TTC549 (cell line): ENCODE results near the gene EBF4.
"Not testable (repeated sequence)": the region's sequence is repeated elsewhere in the genome, so short reads cannot be mapped to it uniquely, and the experiment has no call there.

Experiments
- FAIRE-seq: peaks from 2 replicates; lab custom pipeline; 2012; peaks lifted over from hg19 to GRCh38; lab: Jason Lieb, UNC

Gene EBF4

GRCh38 chr20:2673453-2673852 lies 19.1 kb upstream of the EBF4 start:
- FAIRE-seq = no peak

DNA sequence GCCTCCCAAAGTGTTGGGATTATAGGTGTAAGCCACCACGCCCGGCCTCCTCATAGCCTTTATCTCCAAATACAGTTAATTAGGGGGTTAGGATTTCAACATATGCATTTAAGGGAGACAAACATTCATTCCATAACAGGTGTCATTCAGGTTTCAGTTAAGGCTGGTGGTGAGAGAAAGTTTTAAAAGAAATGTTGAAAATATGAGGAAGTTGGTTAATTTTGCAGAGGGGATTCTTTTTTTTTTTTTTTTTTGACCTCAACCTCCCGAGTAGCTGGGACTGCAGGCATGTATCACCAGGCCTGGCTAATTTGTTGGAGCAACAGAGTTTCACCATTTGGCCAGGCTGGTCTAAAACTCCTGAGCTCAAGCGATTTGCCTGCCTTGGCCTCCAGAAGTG lies 12.5 kb upstream of the EBF4 start:
- no peak for FAIRE-seq

- FAIRE-seq = not testable (repeated sequence)
These were observed 10.5 kb upstream of the EBF4 start for GRCh38 chr20:2682040-2682439.

DNA sequence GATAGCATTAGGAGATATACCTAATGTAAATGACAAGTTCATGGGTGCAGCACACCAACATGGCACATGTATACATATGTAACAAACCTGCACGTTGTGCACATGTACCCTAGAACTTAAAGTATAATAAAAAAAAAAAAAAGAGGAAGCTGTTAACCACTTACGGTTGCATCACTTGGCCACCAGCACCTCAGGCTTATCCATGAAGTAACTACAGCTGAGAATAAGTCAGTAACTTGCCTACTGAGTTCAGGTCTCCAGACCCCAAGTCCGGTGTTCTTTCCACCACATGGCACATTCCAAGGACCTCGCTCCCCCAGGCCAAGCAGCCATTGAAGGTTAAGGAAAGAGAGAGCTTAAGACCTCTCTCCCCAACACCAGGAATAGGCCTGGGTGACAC lies 7.8 kb upstream of the EBF4 start:
- not testable (repeated sequence) for FAIRE-seq

DNA sequence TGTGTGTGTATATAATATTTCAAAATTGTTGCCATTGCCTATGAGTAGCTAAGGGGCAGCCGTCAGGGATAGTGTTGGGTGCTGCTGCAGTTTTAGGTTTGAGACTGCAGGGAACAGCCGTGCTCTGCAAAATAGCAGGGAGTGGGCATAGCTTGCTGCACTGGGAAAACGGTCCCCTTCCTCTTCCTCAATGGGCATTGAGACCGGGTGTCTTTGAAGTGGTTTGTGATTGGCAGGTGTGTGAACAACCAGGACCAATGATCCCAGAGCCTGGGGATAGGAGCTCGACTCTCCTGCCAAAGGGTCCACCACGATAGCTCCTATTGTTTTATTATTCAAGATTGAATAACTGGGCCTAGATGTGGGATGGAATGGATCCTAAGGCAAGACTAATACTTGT lies 5.1 kb upstream of the EBF4 start:
- FAIRE-seq = no peak

GRCh38 chr20:2688041-2688591 lies 4.5 kb upstream of the EBF4 start:
- FAIRE-seq = no peak

DNA sequence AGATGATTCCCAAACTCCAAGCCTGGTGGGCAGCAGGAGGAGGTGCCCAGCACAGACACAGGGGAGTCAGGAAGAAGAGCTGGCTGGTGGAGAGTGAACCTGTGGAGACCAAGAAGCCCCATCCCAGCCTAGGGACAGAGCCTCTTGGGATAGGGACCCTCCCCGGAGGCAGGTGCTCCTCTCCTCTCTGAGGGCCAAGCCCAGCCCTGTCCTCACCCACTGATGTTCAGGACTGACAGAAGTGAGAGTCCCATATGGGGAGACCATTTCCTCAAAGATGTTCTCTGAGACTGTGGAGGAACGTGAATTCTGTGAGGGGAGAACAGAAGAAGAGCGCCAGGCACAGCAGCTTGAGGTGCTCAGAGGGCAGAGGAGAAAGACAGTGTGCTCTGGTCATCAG lies 2.4 kb upstream of the EBF4 start:
- FAIRE-seq = no peak

DNA sequence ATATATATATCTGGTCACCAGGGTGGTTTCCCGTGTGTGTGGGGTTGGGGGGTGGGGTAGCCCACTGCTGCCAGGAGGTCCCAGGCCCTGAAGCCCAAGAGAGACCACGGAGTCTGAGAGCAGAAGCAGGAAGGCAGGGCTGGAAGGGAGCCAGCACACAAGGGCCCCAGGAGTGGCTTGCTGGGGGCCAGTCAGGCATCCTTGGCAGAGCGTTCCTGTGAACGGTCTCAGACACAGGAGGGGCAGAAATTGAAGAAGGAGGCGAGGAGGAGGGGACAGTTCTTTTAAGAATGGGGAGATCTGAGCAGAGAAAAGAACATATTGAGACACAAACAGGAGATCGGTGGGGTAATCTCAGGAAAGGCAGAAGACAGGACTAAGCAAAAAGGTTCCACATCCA lies 1.9 kb upstream of the EBF4 start:
- no peak for FAIRE-seq

- FAIRE-seq = no peak
These were observed 1.5 kb upstream of the EBF4 start for GRCh38 chr20:2691127-2691526.

DNA sequence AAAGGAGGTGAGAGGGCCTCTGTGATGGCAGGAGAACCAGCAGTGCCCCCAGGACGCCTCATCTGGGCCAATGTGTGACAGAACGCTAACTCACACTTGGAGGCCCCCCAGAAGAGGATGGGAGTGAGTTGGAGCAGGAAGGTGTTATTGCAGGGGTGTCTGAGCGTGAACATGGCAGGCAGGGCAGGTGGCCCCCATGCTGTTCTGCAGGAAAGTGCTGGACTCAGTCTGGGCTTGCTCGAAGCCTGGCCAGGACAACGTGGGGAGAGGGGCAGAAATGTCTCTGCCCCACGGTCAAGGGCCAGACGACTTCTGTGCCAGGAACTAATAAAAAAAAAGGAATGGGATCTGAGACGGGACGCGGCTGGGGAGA lies 931 bp upstream of the EBF4 start:
- FAIRE-seq = no peak

- FAIRE-seq = no peak
These were observed 306 bp downstream of the EBF4 start for GRCh38 chr20:2692886-2693285.

- FAIRE-seq = no peak
These were observed 867 bp downstream of the EBF4 start for GRCh38 chr20:2693286-2694007.

DNA sequence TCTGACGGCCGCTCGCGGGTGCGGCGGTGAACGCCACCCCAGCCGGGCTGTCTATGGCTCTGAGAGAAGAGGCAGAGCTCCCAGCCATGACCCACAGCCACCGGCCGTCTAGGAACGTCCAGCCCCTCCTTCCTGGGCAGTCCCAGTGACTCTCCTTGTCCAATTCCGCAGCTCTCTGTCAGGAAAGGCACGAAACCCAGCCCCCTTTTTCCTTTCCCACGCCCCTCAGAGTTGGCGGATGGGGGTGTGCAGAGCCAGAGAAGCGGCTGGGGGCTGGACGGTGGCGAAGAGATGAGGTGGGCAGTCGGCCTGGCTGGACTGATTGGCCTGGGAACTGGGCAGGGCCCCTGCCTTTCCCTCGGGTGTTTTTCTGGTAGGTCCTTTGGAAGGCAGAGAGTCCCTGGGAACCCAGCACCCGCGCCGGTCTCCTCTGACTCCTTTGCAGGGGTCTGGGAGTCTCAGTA lies 1.5 kb downstream of the EBF4 start:
- FAIRE-seq = no peak

- no peak for FAIRE-seq
These were observed 1.9 kb downstream of the EBF4 start for GRCh38 chr20:2694519-2694918.

DNA sequence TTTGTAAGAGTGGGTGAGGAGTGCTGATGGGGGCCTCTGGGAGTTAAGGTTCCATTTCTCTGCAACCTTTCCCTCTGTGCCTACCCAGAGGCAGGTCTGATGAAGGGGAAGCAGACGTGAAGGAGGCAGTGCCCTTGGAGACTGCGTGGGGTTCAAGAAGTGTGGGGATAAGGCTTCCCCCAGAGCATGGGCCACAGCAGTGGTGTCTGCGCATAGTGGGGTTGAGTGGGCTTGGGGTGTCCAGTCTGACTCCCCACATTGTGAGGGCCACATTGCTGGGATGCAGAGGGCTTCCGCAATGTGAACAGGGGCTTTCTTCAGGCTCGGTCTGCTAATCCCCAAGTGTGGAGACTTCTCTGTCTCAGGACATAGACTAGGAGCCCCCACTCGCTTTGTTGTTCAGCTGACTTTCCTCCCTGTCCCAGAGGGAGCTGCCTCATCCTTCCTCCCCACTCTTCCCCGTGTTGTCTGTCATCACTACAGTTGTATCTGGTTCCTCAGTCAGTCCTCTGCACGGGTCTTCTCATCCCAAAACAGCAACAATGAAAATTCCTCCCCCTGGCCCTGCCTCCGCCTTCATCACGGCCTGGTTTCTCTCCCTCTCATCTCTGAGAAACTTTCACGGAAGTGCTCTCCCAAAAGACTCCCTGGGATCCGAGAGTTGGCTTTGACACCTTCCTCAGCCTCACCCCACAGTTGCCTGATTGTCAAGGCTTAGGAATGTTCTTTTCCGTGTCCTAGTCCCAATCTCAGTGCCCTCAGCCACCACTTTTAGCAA lies 2.8 kb downstream of the EBF4 start:
- no peak for FAIRE-seq

DNA sequence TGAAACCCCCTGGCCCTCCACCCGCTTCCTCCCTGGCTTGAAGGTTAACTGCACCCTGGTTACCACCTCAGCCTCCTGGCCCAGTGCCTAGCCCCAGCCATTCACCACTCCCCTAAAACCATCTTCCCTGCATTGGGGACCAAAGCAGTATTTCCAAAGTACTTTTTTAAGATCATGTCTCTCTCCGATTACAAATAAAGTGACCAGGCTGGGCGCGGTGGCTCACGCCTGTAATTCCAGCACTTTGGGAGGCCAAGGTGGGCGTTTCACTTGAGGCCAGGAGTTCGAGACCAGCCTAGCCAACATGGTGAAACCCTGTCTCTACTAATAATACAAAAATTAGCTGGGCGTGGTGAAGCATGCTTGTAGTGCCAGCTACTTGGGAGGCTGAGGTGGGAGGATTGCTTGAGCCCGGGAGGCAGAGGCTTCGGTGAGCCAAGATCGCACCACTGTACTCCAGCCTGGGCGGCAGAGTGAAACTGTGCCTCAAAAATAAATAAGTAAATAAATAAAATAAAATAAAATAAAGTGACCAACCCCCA lies 3.5 kb downstream of the EBF4 start:
- FAIRE-seq = not testable (repeated sequence)

GRCh38 chr20:2696646-2697045 lies 4.1 kb downstream of the EBF4 start:
- FAIRE-seq = no peak

GRCh38 chr20:2697768-2698167 lies 5.2 kb downstream of the EBF4 start:
- FAIRE-seq = no peak

DNA sequence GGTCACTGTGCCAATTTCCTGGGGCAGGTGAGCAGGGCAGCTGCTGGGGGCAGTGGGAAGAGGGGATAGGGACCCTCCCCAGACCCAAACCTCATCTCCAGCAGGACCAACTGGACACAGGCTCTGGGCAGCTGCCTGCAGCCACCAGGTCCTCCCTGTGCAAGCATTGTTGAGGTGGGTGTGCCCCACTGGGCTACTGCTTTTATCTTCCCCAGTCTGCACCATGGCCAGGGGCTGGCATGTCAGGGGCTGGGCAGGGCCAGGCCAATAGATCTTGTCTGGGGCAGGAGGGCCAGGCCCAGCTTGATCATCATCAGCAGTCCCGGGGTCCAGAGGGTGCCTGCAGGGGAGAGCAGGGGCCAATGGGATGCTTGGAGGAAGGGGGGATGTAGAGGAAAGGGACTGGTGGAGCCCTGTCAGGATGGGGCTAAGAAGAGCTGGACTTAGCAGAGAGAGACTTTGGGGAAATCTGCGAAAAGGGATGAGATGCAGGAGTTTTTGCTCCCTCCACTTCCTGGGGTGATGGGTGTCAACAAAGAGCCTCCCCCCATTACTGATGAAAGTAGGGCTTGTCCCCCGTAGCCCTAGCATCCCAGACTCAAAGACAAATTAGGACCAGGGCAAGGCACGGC lies 5.7 kb downstream of the EBF4 start:
- no peak for FAIRE-seq

DNA sequence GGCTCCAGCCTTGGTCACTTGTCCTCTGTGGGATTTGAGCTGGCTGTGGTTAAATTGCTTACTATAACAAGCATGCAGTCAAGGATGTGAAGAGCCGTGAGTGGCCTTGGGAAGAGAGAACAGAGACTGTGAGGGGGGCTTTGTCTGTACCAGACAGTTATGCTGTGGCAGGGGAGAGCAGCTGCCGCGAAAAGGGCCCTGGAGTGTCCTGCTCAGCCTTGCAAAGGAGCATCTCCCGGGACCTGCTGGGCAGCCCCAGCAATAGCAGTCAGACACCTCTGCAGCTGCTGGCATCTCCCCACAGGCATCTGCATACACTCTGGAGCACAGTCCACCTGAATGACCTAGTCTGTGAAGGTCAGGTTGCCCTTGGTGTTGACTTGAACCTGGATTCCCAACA lies 6.3 kb downstream of the EBF4 start:
- no peak for FAIRE-seq

GRCh38 chr20:2699775-2700413 lies 7.3 kb downstream of the EBF4 start:
- FAIRE-seq = no peak

- no peak for FAIRE-seq
These were observed 8.5 kb downstream of the EBF4 start for GRCh38 chr20:2700913-2701620.
